ENCODE results near the gene MARK2. TPM values are rescaled to one million over a fixed set of nuclear protein-coding genes. Genes with fewer than 3 reads are reported as not detected.

The MARK2 gene
- total RNA-seq, 2 experiments from 2014 or later: 18.4 to 21.0 TPM

- TF ChIP-seq CTCF (IDR thresholded peaks at IDR 0.05): no peak
- H3K27me3 ChIP-seq (ENCODE audit: control insufficient read depth in 1 of 2, insufficient read depth in 2 of 2, low read length in 2 of 2): no peaks in the 10 kb centered on the region
- DNase-seq (no peak), ATAC-seq (ENCODE audit: poor library complexity) (no peak)
- H3K4me1 Mint-ChIP-seq (ENCODE audit: low read depth): no peaks in the 10 kb centered on the region
- no peak overlapping the region for H3K4me3 Mint-ChIP-seq
- ChIA-PET CTCF (no interaction called here), POLR2A (no interaction called here)
- H3K4me3 ChIP-seq (ENCODE audit: low read length): no peak overlapping the region
- no peaks in the 10 kb centered on the region for H3K27me3 Mint-ChIP-seq
- H3K9me3 Mint-ChIP-seq: no peaks in the 10 kb centered on the region
- H3K4me1 ChIP-seq (ENCODE audit: insufficient read depth, low read length): no peaks in the 10 kb centered on the region
- intact Hi-C loops (cut with DNase I, micrococcal nuclease): no loop called here
- no peaks in the 10 kb centered on the region for H3K36me3 ChIP-seq (ENCODE audit: insufficient read depth, low read length)
- no peaks in the 10 kb centered on the region for H3K36me3 Mint-ChIP-seq (ENCODE audit: low read depth)
- no peaks in the 10 kb centered on the region for H3K9me3 ChIP-seq (ENCODE audit: control insufficient read depth in 1 of 2, insufficient read depth in 1 of 2, low read length in 2 of 2)
- H3K27ac ChIP-seq (ENCODE audit: low read depth in 1 of 2, low read length in 2 of 2): no peak overlapping the region
- no peak overlapping the region for H3K27ac Mint-ChIP-seq
Observed at GRCh38 chr11:63929616-63930015, 90.7 kb downstream of the MARK2 start.

- no peaks in the 10 kb centered on the region for H3K27me3 Mint-ChIP-seq
- ATAC-seq (ENCODE audit: poor library complexity) (no peak), DNase-seq (no peak)
- H3K4me3 Mint-ChIP-seq: no peak overlapping the region
- no peaks in the 10 kb centered on the region for H3K4me1 ChIP-seq (ENCODE audit: insufficient read depth, low read length)
- no peaks in the 10 kb centered on the region for H3K9me3 ChIP-seq (ENCODE audit: control insufficient read depth in 1 of 2, insufficient read depth in 1 of 2, low read length in 2 of 2)
- no peak overlapping the region for H3K4me3 ChIP-seq (ENCODE audit: low read length)
- no peaks in the 10 kb centered on the region for H3K9me3 Mint-ChIP-seq
- no peaks in the 10 kb centered on the region for H3K27me3 ChIP-seq (ENCODE audit: control insufficient read depth in 1 of 2, insufficient read depth in 2 of 2, low read length in 2 of 2)
- H3K27ac Mint-ChIP-seq: no peak overlapping the region
- TF ChIP-seq CTCF (IDR thresholded peaks at IDR 0.05): no peak
- no peaks in the 10 kb centered on the region for H3K4me1 Mint-ChIP-seq (ENCODE audit: low read depth)
- H3K36me3 Mint-ChIP-seq (ENCODE audit: low read depth): no peaks in the 10 kb centered on the region
- H3K36me3 ChIP-seq (ENCODE audit: insufficient read depth, low read length): no peaks in the 10 kb centered on the region
- no peak overlapping the region for H3K27ac ChIP-seq (ENCODE audit: low read depth in 1 of 2, low read length in 2 of 2)
- ChIA-PET CTCF (no interaction called here), POLR2A (no interaction called here)
- intact Hi-C loops (cut with DNase I, micrococcal nuclease): no loop called here
Observed at GRCh38 chr11:63931045-63931444, 92.1 kb downstream of the MARK2 start.

GRCh38 chr11:63931876-63932275 lies 93.0 kb downstream of the MARK2 start:
- Mint-ChIP-seq H3K4me1 (ENCODE audit: low read depth) (no peaks in the 10 kb centered on the region), H3K4me3 (no peak overlapping the region), H3K36me3 (ENCODE audit: low read depth) (no peaks in the 10 kb centered on the region), H3K9me3 (no peaks in the 10 kb centered on the region), H3K27me3 (no peaks in the 10 kb centered on the region), H3K27ac (no peak overlapping the region)
- H3K9me3 ChIP-seq (ENCODE audit: control insufficient read depth in 1 of 2, insufficient read depth in 1 of 2, low read length in 2 of 2): no peaks in the 10 kb centered on the region
- intact Hi-C loops (cut with DNase I, micrococcal nuclease): no loop called here
- no peak for TF ChIP-seq CTCF (IDR thresholded peaks at IDR 0.05)
- H3K27me3 ChIP-seq (ENCODE audit: control insufficient read depth in 1 of 2, insufficient read depth in 2 of 2, low read length in 2 of 2): no peaks in the 10 kb centered on the region
- ATAC-seq (ENCODE audit: poor library complexity): no peak
- no peaks in the 10 kb centered on the region for H3K36me3 ChIP-seq (ENCODE audit: insufficient read depth, low read length)
- no peak for DNase-seq
- H3K4me3 ChIP-seq (ENCODE audit: low read length): no peak overlapping the region
- CTCF ChIA-PET: no interaction called here
- POLR2A ChIA-PET: no interaction called here
- no peak overlapping the region for H3K27ac ChIP-seq (ENCODE audit: low read depth in 1 of 2, low read length in 2 of 2)
- H3K4me1 ChIP-seq (ENCODE audit: insufficient read depth, low read length): no peaks in the 10 kb centered on the region

All from CD4-positive, alpha-beta T cell (primary cell).